Esophagus muscularis mucosa (tissue), 4 donors: ENCODE measurements around the gene SEZ6L2. TPM values are rescaled to one million over a fixed set of nuclear protein-coding genes. Genes with fewer than 3 reads are reported as not detected.

ENCODE experiments used
- DNase-seq: peaks from one replicate; pipeline ENCODE4 v3.0.0-alpha.2; 2017; ENCODE audit errors: extremely low spot score
- H3K27ac ChIP-seq, 4 donors: fragments of 200-600 bp; sonication (generic); replicated peaks in 1 of 4; 1 replicate in 3 of 4; 2 replicates in 1 of 4; pipeline ENCODE4 v1.5.1; 2016 to 2019; ENCODE audit warnings: mild to moderate bottlenecking in 1 of 4
- H3K27me3 ChIP-seq, 4 donors: fragments of 200-600 bp; sonication (generic); one replicate each; pipeline versions ENCODE4 v1.5.1 to v1.6.0; 2016 to 2019
- H3K36me3 ChIP-seq, 4 donors: fragments of 200-600 bp; sonication (generic); one replicate each; pipeline ENCODE4 v1.5.1; 2016 to 2019
- H3K4me1 ChIP-seq, 4 donors: fragments of 200-600 bp; sonication (generic); one replicate each; pipeline ENCODE4 v1.5.1; 2016 to 2019
- H3K4me3 ChIP-seq, 4 donors: fragments of 200-600 bp; sonication (generic); 1 replicate in 2 of 4; 2 replicates in 2 of 4; pipeline ENCODE4 v1.5.1; 2016 to 2019; ENCODE audit warnings: mild to moderate bottlenecking in 4 of 4, moderate library complexity in 1 of 4
- H3K9me3 ChIP-seq, 4 donors: fragments of 200-600 bp; sonication (generic); 1 replicate in 3 of 4; 2 replicates in 1 of 4; pipeline ENCODE4 v1.5.1; 2016 to 2019
- EP300 ChIP-seq: sonication (generic); formaldehyde crosslinking; IDR thresholded peaks from one replicate; pipeline ENCODE4 v1.6.1; 2017; ENCODE audit warnings: antibody characterized with exemption
- POLR2A ChIP-seq: fragments of 450-650 bp; IDR thresholded peaks from one replicate; pipeline ENCODE4 v1.6.1; 2017; ENCODE audit warnings: antibody characterized with exemption, moderate library complexity, mild to moderate bottlenecking, low read depth
- POLR2AphosphoS5 ChIP-seq, 2 donors: sonication (generic); formaldehyde crosslinking; IDR thresholded peaks; one replicate each; pipeline ENCODE4 v1.6.1; 2017; ENCODE audit warnings: antibody characterized with exemption in 2 of 2
- WGBS: methylation state at CpG from one replicate; pipeline ENCODE4 v1.1.5; 2018; 5-methylcytosine and 5-hydroxymethylcytosine counted together
- intact Hi-C: fragments of 100-400 bp; cut with DNase I; formaldehyde crosslinking; loops from one replicate; pipeline ENCODE4 v1.15.1; 2023
- total RNA-seq, 4 donors: library from RNA; depleted of rRNA; stranded (reverse); fragments of >200 nt; gene quantifications; one replicate each; pipeline versions ENCODE4 v1.1.0 to v1.2.1, GENCODE V29; 2016
- TF ChIP-seq, protein P1 (sequence below), 3 experiments: fragments of 200-600 bp in 2 of 3; fragments of 450-650 bp in 1 of 3; sonication (generic) in 2 of 3; IDR thresholded peaks; one replicate each; pipeline ENCODE4 v1.5.1; 2017 to 2019; ENCODE audit warnings: antibody characterized with exemption in 3 of 3, mild to moderate bottlenecking in 2 of 3, moderate library complexity in 1 of 3

Gene SEZ6L2
- total RNA-seq, 4 donors from 2014 or later = 0.84 to 7.9 (median 1.0) TPM

GRCh38 chr16:29907973-29908372, 8.6 kb upstream of the SEZ6L2 start:
- Histone ChIP-seq H3K27ac (no peak overlapping the region), H3K27me3 (no peaks in the 10 kb centered on the region), H3K4me3 (no peak overlapping the region), H3K9me3 (no peaks in the 10 kb centered on the region), H3K4me1 (no peaks in the 10 kb centered on the region), H3K36me3 (peaks cover 0 to 8% (median 6%) of the 10 kb centered on the region in 4 donors)
- no peak for DNase-seq
- intact Hi-C loops = no loop called here
- TF ChIP-seq EP300 (no peak), POLR2A (no peak), POLR2AphosphoS5 (IDR thresholded peaks at IDR 0.05) (no peak)
- TF ChIP-seq, protein P1, sequence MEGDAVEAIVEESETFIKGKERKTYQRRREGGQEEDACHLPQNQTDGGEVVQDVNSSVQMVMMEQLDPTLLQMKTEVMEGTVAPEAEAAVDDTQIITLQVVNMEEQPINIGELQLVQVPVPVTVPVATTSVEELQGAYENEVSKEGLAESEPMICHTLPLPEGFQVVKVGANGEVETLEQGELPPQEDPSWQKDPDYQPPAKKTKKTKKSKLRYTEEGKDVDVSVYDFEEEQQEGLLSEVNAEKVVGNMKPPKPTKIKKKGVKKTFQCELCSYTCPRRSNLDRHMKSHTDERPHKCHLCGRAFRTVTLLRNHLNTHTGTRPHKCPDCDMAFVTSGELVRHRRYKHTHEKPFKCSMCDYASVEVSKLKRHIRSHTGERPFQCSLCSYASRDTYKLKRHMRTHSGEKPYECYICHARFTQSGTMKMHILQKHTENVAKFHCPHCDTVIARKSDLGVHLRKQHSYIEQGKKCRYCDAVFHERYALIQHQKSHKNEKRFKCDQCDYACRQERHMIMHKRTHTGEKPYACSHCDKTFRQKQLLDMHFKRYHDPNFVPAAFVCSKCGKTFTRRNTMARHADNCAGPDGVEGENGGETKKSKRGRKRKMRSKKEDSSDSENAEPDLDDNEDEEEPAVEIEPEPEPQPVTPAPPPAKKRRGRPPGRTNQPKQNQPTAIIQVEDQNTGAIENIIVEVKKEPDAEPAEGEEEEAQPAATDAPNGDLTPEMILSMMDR (IDR thresholded peaks at IDR 0.05) = no peak
- WGBS = 73% methylated on average over 2 of the region's 2 CpGs

GRCh38 chr16:29906520-29907244, 7.3 kb upstream of the SEZ6L2 start:
- Histone ChIP-seq H3K36me3 (peaks cover 0 to 8% (median 5%) of the 10 kb centered on the region in 4 donors), H3K4me1 (no peaks in the 10 kb centered on the region), H3K9me3 (no peaks in the 10 kb centered on the region), H3K4me3 (no peak overlapping the region), H3K27ac (no peak overlapping the region), H3K27me3 (peaks cover 0 to 2% (median 0%) of the 10 kb centered on the region in 4 donors)
- no peak for DNase-seq
- TF ChIP-seq EP300 = no peak
- TF ChIP-seq POLR2AphosphoS5 (IDR thresholded peaks at IDR 0.05) = no peak
- TF ChIP-seq, protein P1 (IDR thresholded peaks at IDR 0.05) = no peak
- TF ChIP-seq POLR2A = no peak
- WGBS = 84% methylated on average over 13 of the region's 23 CpGs
- intact Hi-C loops = no loop called here

DNA sequence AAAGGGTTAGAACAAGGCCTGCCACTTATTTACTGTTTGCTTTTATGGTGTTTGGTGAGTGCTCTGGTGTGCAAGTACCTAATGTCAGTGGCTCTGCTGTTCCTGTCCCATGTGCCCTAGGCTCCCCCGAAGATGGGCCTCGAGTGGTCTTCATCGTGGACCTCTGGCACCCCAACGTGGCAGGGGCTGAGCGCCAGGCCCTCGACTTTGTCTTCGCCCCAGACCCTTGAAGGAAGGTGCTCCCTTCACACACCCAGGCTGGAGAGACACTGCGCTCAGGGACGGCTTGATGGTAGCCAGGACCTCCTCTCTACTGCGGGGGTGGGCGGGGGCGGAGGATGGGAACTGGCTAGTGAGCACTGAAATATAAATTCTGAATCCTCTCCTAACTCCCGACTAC, 6.3 kb upstream of the SEZ6L2 start:
- 80% methylated on average over 13 of the region's 13 CpGs for WGBS
- no peak overlapping the region for H3K27ac ChIP-seq
- intact Hi-C loops = no loop called here
- no peaks in the 10 kb centered on the region for H3K9me3 ChIP-seq
- TF ChIP-seq POLR2AphosphoS5 (IDR thresholded peaks at IDR 0.05) (no peak), EP300 (no peak), POLR2A (no peak)
- TF ChIP-seq, protein P1 (IDR thresholded peaks at IDR 0.05) = no peak
- no peak for DNase-seq
- peaks cover 0 to 8% (median 3%) of the 10 kb centered on the region in 4 donors for H3K36me3 ChIP-seq
- no peak overlapping the region for H3K4me3 ChIP-seq
- peaks cover 0 to 12% (median 0%) of the 10 kb centered on the region in 4 donors for H3K27me3 ChIP-seq
- peaks cover under 1 to 6% (median 2%) of the 10 kb centered on the region in 4 donors for H3K4me1 ChIP-seq

GRCh38 chr16:29904947-29905346, 5.6 kb upstream of the SEZ6L2 start:
- intact Hi-C loops = no loop called here
- peaks cover 6 to 13% (median 10%) of the 10 kb centered on the region in 4 donors for H3K4me1 ChIP-seq
- TF ChIP-seq EP300 = no peak
- TF ChIP-seq, protein P1 (IDR thresholded peaks at IDR 0.05) = no peak

More at GRCh38 chr16:29904947-29905346, 5.6 kb upstream of the SEZ6L2 start:
- Histone ChIP-seq H3K9me3 (no peaks in the 10 kb centered on the region), H3K36me3 (peaks cover 0 to 8% (median 3%) of the 10 kb centered on the region in 4 donors), H3K4me3 (no peak overlapping the region), H3K27ac (no peak overlapping the region), H3K27me3 (peaks cover 0 to 14% (median 0%) of the 10 kb centered on the region in 4 donors)
- WGBS = 84% methylated on average over 7 of the region's 7 CpGs
- DNase-seq = no peak
